Activated B cell treated with CpG ODN at 0.5 μM for 24 hours (primary cell): ENCODE results near the gene MORN2. TPM values are rescaled to one million over a fixed set of nuclear protein-coding genes. Genes with fewer than 3 reads are reported as not detected.

Source experiments
- ATAC-seq: fragments of 200-7000 bp; cut with Tn5 transposase; one replicate; pipeline ENCODE4 v1.10.0; 2021; ENCODE audit warnings: low read depth, mild to moderate bottlenecking, moderate library complexity
- CTCF ChIA-PET: fragments of 350-600 bp; sonication (Branson Sonifier 250); formaldehyde crosslinking; loops from one replicate; lab custom pipeline; 2021; ENCODE audit warnings: antibody characterized with exemption; lab: Charles Lee
- POLR2A ChIA-PET: fragments of 350-600 bp; sonication (Branson Sonifier 250); formaldehyde crosslinking; loops from one replicate; lab custom pipeline; 2021; ENCODE audit warnings: antibody characterized with exemption; lab: Charles Lee
- DNase-seq: peaks from one replicate; pipeline ENCODE4 v3.0.0; 2022
- H3K27ac Mint-ChIP-seq: one replicate; pipeline ENCODE4 v1.8.0; 2020; ENCODE audit warnings: mixed read lengths
- H3K27me3 Mint-ChIP-seq: one replicate; pipeline ENCODE4 v1.8.0; 2021; ENCODE audit warnings: mixed read lengths
- H3K36me3 Mint-ChIP-seq: one replicate; pipeline ENCODE4 v1.8.0; 2021; ENCODE audit warnings: low read depth, mixed read lengths
- H3K4me1 Mint-ChIP-seq: one replicate; pipeline ENCODE4 v1.8.0; 2021; ENCODE audit warnings: mixed read lengths
- H3K4me3 Mint-ChIP-seq: one replicate; pipeline ENCODE4 v1.8.0; 2020; ENCODE audit warnings: mild to moderate bottlenecking, mixed read lengths
- H3K9me3 Mint-ChIP-seq: one replicate; pipeline ENCODE4 v1.8.0; 2020; ENCODE audit warnings: mixed read lengths
- intact Hi-C: fragments of 100-400 bp; cut with micrococcal nuclease; formaldehyde crosslinking; loops from one replicate; pipeline ENCODE4 v1.15.1; 2024
- total RNA-seq: library from RNA; stranded (reverse); gene quantifications from 2 replicates; pipeline ENCODE4 v1.2.3, GENCODE V29; 2022
- TF ChIP-seq, protein P1 (sequence below): fragments of 200-600 bp; IDR thresholded peaks from one replicate; pipeline ENCODE4 v1.8.0; 2022; ENCODE audit warnings: antibody characterized with exemption, mild to moderate bottlenecking

The MORN2 gene
- total RNA-seq, 1 donor from 2014 or later, result 4.1 TPM

DNA sequence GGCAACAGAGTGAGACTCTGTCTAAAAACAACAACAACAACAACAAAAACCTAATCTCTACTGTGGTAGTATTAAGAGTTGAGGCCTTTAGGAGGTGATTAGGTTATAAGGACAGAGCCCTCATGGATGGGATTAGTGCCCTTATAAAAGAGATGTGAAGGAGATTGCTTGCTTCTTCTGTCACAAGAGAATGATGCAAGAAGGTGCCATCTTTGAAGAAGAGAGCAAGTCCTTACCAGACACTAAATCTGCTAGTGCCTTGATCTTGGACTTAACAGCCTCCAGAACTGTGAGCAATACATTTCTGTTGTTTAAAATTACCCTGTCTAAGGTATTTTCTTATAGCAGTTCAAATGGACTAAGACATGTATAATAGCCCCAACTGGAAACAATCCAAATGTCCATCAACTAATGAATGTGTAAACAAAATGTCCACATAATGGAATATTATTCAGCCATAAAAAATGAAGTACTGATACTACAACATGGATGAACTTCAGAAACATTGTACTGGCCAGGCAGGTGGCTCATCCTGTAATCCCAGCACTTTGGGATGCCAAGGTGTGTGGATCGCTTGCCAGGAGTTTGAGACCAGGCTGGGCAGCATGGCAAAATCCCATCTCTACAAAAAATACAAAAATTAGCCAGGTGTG is 12.3 kb downstream of the MORN2 start:
- no peak for ATAC-seq
- intact Hi-C loops, result no loop called here
- Mint-ChIP-seq H3K9me3 (no peaks in the 10 kb centered on the region), H3K27me3 (no peaks in the 10 kb centered on the region), H3K4me1 (no peaks in the 10 kb centered on the region), H3K27ac (no peak overlapping the region), H3K36me3 (no peaks in the 10 kb centered on the region), H3K4me3 (no peak overlapping the region)
- CTCF ChIA-PET, result no interaction called here
- TF ChIP-seq, protein P1, sequence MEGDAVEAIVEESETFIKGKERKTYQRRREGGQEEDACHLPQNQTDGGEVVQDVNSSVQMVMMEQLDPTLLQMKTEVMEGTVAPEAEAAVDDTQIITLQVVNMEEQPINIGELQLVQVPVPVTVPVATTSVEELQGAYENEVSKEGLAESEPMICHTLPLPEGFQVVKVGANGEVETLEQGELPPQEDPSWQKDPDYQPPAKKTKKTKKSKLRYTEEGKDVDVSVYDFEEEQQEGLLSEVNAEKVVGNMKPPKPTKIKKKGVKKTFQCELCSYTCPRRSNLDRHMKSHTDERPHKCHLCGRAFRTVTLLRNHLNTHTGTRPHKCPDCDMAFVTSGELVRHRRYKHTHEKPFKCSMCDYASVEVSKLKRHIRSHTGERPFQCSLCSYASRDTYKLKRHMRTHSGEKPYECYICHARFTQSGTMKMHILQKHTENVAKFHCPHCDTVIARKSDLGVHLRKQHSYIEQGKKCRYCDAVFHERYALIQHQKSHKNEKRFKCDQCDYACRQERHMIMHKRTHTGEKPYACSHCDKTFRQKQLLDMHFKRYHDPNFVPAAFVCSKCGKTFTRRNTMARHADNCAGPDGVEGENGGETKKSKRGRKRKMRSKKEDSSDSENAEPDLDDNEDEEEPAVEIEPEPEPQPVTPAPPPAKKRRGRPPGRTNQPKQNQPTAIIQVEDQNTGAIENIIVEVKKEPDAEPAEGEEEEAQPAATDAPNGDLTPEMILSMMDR, result no peak
- no peak for DNase-seq
- POLR2A ChIA-PET, result no interaction called here

DNA sequence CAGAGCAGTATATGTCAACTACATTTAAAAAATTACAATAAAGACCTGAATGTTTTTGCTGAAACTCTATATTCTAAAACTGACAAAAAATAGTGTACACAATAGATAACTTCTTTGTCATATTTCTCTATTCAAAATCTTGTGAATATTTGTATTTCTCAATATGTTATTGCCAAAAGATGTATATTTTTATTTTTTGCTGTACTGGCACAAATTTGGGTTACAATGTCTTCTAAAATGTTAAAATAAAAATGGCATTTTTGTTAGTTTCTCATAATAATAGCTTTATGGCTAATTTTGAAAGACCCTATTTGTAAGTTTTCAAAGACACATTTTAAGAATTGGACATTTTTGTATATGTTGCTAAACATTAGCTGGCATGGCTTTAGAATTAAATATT is 13.3 kb downstream of the MORN2 start:
- no peaks in the 10 kb centered on the region for H3K9me3 Mint-ChIP-seq
- H3K4me1 Mint-ChIP-seq, result no peaks in the 10 kb centered on the region
- no peak overlapping the region for H3K4me3 Mint-ChIP-seq
- no peaks in the 10 kb centered on the region for H3K27me3 Mint-ChIP-seq
- TF ChIP-seq, protein P1, result no peak
- ChIA-PET CTCF (no interaction called here), POLR2A (no interaction called here)
- H3K36me3 Mint-ChIP-seq, result no peaks in the 10 kb centered on the region
- intact Hi-C loops, result no loop called here
- no peak overlapping the region for H3K27ac Mint-ChIP-seq
- DNase-seq (no peak), ATAC-seq (no peak)

DNA sequence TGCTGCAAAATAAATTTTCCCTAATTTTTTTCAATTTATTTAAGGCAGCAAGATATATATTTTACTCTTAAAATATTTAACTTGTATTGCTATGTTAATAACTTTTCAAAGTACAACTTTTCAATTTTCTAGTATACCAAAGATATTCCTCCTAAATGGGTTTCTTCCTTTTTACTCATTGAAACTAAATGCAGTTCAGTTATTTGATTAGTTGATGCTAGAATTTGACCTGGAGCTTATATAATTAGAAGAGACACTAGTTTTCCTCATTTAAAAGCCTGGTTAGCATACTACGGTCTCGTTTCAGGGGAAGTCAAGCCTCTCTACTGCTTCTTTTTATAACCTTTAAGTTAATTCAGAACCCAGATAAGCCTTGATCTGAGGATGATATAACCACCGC is 13.8 kb downstream of the MORN2 start, which contains the start of gene ARHGEF33:
Gene ARHGEF33 (plus strand): TSS at position 301 of the 400 bp plus-strand sequence. CDS start 29,573 bp downstream, outside the sequence.
- Mint-ChIP-seq H3K4me3 (no peak within 1 kb of the TSS), H3K27me3 (no peaks in the 10 kb centered on the region)

DNA sequence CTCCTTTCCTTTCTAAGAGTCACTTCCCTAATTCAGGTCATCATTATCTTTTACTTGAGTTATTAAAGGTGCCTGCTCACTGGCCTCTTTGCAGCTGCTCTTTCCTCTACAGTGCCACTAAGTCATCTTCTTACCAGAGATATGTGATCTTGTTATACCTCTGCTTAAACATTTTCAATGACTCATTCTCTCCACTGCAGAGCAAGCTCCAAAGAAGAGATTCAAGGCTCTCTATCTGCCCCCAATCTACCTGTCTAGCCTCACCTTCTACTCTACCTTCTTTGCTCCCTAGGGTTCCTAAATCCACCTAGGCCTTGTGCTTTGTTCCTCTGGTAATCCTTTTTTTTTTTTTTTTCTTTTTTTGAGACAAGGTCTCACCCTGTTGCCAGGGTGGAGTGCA is 17.0 kb downstream of the MORN2 start:
- H3K36me3 Mint-ChIP-seq, result no peaks in the 10 kb centered on the region
- ATAC-seq (no peak), DNase-seq (no peak)
- ChIA-PET POLR2A (no interaction called here), CTCF (no interaction called here)
- intact Hi-C loops, result no loop called here
- H3K9me3 Mint-ChIP-seq, result no peaks in the 10 kb centered on the region
- H3K4me1 Mint-ChIP-seq, result no peaks in the 10 kb centered on the region
- no peak overlapping the region for H3K27ac Mint-ChIP-seq
- TF ChIP-seq, protein P1, result no peak
- peaks cover under 1% of the 10 kb centered on the region for H3K27me3 Mint-ChIP-seq
- no peak overlapping the region for H3K4me3 Mint-ChIP-seq

More for the DNA sequence above, 13.8 kb downstream of the MORN2 start, which contains the start of gene ARHGEF33:
- H3K4me1 Mint-ChIP-seq, result no peaks in the 10 kb centered on the region
- intact Hi-C loops, result no loop called here
- H3K36me3 Mint-ChIP-seq, result no peaks in the 10 kb centered on the region
- H3K9me3 Mint-ChIP-seq, result no peaks in the 10 kb centered on the region
- CTCF ChIA-PET, result no interaction called here
- ATAC-seq (no peak), DNase-seq (no peak)
- TF ChIP-seq, protein P1, result no peak
- H3K27ac Mint-ChIP-seq, result no peak within 1 kb of the TSS
- POLR2A ChIA-PET, result no interaction called here

DNA sequence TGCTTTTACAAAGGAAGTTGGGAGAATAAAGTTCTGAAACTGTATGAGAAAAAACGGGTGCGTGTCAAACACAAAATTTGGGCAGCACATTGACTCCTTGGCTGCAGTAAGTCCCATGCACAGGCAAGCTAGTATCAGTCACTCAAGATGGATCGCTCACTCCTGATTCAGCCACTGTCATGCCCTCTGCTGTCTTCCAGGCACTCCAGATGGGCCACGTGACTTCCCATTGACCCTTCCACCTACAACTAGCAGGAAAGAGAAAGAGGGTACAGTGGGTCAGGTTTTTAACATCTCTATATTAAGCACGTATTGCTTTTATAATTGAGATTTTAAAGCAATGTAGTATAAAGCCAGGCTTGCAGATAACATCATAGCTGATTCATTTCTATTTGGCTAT is 22.5 kb downstream of the MORN2 start:
- intact Hi-C loops, result no loop called here
- POLR2A ChIA-PET, result no interaction called here

More for the DNA sequence above, 22.5 kb downstream of the MORN2 start:
- TF ChIP-seq, protein P1, result no peak
- Mint-ChIP-seq H3K4me3 (no peak overlapping the region), H3K36me3 (no peaks in the 10 kb centered on the region), H3K27ac (no peak overlapping the region), H3K9me3 (no peaks in the 10 kb centered on the region), H3K4me1 (no peaks in the 10 kb centered on the region), H3K27me3 (peaks cover 2% of the 10 kb centered on the region)
- DNase-seq, result no peak
- CTCF ChIA-PET, result no interaction called here
- ATAC-seq, result no peak
